Urinary bladder (tissue), 4 donors: ENCODE results near the gene OVCH1. TPM values are rescaled to one million over a fixed set of nuclear protein-coding genes. Genes with fewer than 3 reads are reported as not detected.

Experiments used
- DNase-seq: peaks from one replicate; pipeline ENCODE4 v3.0.0-alpha.2; 2015; ENCODE audit errors: extremely low spot score
- H3K27ac ChIP-seq: one replicate; pipeline ENCODE4 v1.5.1; 2013; ENCODE audit warnings: low read depth, mild to moderate bottlenecking, moderate library complexity
- H3K36me3 ChIP-seq: one replicate; pipeline ENCODE4 v1.6.1; 2013; ENCODE audit warnings: mild to moderate bottlenecking, moderate library complexity; ENCODE audit not compliant: insufficient read depth
- H3K4me1 ChIP-seq: one replicate; pipeline ENCODE4 v1.6.1; 2013; ENCODE audit warnings: mild to moderate bottlenecking, moderate library complexity; ENCODE audit not compliant: insufficient read depth
- H3K4me3 ChIP-seq: one replicate; pipeline ENCODE4 v1.5.1; 2013; ENCODE audit warnings: low read depth, low read length
- WGBS: extraction: QIAGEN DNeasy Blood & Tissue Kit; methylation state at CpG from one replicate; pipeline ENCODE4 v1.1.7; 2013; 5-methylcytosine and 5-hydroxymethylcytosine counted together
- polyA plus RNA-seq: library from polyadenylated mRNA; stranded (reverse); fragments of 200-250 nt; gene quantifications from one replicate; pipeline ENCODE4 v1.2.3, GENCODE V29; 2013
- total RNA-seq: library from RNA; depleted of rRNA; stranded (reverse); fragments of >200 nt; gene quantifications from one replicate; pipeline ENCODE4 v1.2.3, GENCODE V29; 2014
- donor health status: healthy with polysubstance abuse.
- donor health status: healthy.

The OVCH1 gene, protein sequence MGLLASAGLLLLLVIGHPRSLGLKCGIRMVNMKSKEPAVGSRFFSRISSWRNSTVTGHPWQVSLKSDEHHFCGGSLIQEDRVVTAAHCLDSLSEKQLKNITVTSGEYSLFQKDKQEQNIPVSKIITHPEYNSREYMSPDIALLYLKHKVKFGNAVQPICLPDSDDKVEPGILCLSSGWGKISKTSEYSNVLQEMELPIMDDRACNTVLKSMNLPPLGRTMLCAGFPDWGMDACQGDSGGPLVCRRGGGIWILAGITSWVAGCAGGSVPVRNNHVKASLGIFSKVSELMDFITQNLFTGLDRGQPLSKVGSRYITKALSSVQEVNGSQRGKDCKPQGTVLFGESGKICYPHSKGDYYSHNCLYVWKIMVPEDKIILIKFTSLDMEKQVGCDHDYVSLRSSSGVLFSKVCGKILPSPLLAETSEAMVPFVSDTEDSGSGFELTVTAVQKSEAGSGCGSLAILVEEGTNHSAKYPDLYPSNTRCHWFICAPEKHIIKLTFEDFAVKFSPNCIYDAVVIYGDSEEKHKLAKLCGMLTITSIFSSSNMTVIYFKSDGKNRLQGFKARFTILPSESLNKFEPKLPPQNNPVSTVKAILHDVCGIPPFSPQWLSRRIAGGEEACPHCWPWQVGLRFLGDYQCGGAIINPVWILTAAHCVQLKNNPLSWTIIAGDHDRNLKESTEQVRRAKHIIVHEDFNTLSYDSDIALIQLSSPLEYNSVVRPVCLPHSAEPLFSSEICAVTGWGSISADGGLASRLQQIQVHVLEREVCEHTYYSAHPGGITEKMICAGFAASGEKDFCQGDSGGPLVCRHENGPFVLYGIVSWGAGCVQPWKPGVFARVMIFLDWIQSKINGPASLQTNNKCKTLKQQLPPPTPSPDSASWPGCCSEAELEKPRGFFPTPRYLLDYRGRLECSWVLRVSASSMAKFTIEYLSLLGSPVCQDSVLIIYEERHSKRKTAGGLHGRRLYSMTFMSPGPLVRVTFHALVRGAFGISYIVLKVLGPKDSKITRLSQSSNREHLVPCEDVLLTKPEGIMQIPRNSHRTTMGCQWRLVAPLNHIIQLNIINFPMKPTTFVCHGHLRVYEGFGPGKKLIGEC
- total RNA-seq (0.37 TPM), polyA plus RNA-seq (0.05 TPM)

DNA sequence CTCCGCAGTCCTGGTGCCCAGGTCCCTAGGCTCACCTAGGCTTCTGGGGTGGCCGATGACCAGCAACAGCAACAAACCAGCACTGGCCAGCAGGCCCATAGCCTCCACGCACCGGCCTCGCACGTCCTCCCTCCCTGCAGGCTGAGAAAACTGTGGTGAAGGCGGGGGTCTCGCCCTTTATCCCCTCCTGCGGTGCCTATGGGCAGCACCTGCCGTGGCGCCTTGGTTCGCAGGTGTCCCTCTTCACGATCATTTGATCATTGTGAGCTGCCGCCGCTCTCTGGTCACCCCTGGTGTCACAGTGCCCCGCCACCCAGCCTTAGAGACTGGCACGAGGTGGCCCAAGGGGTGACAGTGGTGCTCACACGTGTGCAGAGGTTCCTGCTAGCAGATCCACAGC is at the start of gene OVCH1:
Gene OVCH1, minus strand, starts transcription at position 99 of the 400 bp plus-strand sequence. Its CDS starts 0 bp downstream, at position 99.
- H3K36me3 ChIP-seq = no peaks in the 10 kb centered on the region
- no peak within 1 kb of the TSS for H3K27ac ChIP-seq
- H3K4me3 ChIP-seq = no peak within 1 kb of the TSS
- no peak for DNase-seq
- H3K4me1 ChIP-seq = no peaks in the 10 kb centered on the region
- WGBS = 94% methylated on average over 18 of the region's 18 CpGs

DNA sequence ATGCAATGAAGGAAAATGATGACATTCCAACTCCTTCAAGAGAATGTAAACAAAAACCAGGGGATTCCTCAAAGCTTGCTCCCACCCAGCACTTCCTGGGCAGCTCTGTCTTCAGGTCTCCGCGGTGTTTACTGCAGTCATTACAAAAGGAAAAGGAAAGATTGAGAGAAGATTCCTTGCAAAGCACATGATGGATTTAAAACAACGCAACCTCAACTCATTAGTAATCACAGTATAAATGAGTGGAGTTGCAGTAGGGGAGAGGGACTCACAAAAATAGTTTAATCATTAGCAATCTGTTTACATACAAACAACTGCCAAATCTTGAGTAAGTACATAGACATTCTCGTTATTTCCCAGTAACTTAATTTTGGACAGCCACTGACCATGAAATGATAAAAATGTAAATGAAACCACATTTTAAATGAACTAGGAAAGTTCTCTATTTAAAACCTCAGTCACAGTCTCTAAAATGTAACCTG is 49.7 kb upstream of the OVCH1 start:
- H3K4me1 ChIP-seq = no peaks in the 10 kb centered on the region
- no peak for DNase-seq
- no peaks in the 10 kb centered on the region for H3K36me3 ChIP-seq
- no peak overlapping the region for H3K27ac ChIP-seq
- WGBS = 43% methylated on average over 4 of the region's 4 CpGs
- H3K4me3 ChIP-seq = no peak overlapping the region

DNA sequence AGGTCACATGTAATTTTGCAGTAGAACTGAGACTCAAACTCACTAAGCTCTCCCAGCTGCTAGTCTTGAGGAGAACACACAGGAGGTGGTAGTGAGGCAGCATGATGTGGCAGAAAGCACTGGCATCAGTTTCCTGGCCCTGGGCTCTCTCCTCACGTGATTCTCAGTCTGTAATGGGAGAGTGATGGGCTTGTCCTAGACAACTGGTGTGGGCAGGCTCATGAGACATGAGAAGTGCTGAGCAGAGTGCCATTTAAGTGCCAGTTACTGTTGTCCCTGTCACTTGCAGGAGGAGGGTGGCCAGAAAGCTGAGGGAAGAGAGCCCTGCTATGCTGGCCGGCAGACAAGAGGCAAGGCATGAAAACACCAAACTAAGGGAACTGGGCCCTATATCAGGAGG is 48.5 kb upstream of the OVCH1 start:
- WGBS = 90% methylated on average over 2 of the region's 2 CpGs
- H3K4me3 ChIP-seq = no peak overlapping the region
- H3K36me3 ChIP-seq = no peaks in the 10 kb centered on the region
- H3K27ac ChIP-seq = no peak overlapping the region
- no peak for DNase-seq
- H3K4me1 ChIP-seq = no peaks in the 10 kb centered on the region

DNA sequence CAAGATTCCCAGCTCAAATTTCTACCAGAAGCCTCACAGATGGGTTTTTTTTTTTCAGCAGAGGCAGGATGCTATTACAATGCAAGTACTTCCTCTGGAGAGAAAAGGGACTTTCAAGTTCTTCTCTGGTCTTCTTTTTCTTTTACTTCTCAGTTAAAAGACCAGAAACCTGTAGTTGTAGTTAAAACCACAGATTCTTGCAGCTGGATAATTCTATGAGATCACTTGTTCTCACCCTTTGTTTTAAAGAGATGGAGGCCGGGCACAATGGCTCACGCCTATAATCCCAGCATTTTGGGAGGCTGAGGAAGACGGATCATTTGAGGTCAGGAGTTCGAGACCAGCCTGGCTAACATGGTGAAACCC is 47.6 kb upstream of the OVCH1 start:
- DNase-seq = no peak
- 92% methylated on average over 4 of the region's 4 CpGs for WGBS
- no peak overlapping the region for H3K4me3 ChIP-seq
- H3K4me1 ChIP-seq = no peaks in the 10 kb centered on the region
- H3K36me3 ChIP-seq = no peaks in the 10 kb centered on the region
- H3K27ac ChIP-seq = no peak overlapping the region

DNA sequence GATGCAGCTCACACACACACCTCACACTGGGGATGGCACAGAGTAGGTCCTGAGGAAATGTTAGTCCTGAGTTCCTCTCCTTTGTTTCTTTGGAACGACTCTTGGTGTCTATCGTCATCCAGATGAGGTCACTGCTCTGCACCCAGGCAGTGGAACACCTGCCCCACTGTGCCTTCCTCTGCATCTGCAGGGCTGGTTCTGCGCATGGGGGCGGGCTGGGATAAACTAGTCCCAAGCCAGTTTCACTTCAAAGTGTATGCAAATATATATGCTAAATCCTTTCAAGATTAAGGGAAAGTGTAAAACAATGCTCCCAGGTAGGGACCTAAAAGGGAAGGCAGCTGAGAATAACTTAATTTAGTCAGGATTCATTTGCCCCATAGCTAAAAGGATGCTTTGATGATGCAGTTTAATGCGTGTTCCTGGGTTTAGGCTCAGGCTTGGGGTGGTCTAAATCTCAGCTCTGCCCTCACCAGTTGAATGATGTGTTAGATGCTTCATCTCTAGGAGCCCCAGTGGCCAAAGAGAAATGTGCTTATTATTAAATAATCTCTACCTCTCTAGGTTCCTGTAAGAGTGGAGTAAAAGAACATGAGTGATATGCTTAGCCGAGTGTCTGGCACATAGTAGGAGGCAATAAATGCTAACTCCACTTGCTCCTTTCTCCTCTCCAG is 47.1 kb upstream of the OVCH1 start:
- Histone ChIP-seq H3K27ac (no peak overlapping the region), H3K4me3 (no peak overlapping the region), H3K4me1 (no peaks in the 10 kb centered on the region), H3K36me3 (no peaks in the 10 kb centered on the region)
- 87% methylated on average over 6 of the region's 6 CpGs for WGBS
- DNase-seq = no peak

DNA sequence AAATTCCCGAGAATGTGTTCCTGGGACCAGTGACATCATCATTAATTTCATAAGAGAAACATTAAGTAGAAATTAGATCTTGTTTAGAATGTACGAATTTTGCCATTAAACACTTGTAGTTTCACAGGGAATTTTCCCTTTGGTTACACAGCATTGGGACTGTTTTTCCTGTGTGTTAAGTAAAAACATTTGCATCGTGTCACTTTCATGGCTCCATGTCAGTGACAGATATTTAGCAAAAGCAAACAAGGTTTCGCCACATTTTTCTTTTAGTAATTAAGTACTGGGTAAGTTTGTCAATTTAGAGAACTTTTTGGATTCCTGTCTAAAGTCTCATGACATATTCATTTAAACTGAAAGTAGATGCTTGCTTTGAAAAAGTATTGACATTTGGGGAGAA is 45.5 kb upstream of the OVCH1 start:
- Histone ChIP-seq H3K4me3 (no peak overlapping the region), H3K27ac (no peak overlapping the region), H3K36me3 (no peaks in the 10 kb centered on the region), H3K4me1 (no peaks in the 10 kb centered on the region)
- 51% methylated on average over 4 of the region's 4 CpGs for WGBS
- no peak for DNase-seq

DNA sequence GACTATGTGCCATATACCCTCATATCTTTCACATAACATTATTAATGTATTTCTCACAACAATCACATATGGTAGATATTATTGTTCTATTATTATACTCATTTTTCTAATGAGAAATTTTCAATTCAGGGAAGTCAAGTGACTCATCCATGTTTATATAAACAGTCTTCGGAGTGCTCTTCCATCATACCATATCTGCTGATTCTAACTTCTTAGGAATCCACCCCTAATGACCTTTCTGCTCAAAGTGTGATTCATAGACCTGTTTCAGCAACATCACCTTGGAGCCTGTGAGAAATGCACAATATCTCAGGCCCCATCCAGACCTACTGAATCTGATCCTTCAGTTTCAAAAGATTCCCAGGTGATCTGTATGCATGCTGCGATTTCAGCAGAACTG is 39.8 kb upstream of the OVCH1 start:
- DNase-seq = no peak
- H3K27ac ChIP-seq = no peak overlapping the region
- WGBS = 63% methylated on average over 2 of the region's 2 CpGs
- no peak overlapping the region for H3K4me3 ChIP-seq
- H3K36me3 ChIP-seq = no peaks in the 10 kb centered on the region
- H3K4me1 ChIP-seq = no peaks in the 10 kb centered on the region

DNA sequence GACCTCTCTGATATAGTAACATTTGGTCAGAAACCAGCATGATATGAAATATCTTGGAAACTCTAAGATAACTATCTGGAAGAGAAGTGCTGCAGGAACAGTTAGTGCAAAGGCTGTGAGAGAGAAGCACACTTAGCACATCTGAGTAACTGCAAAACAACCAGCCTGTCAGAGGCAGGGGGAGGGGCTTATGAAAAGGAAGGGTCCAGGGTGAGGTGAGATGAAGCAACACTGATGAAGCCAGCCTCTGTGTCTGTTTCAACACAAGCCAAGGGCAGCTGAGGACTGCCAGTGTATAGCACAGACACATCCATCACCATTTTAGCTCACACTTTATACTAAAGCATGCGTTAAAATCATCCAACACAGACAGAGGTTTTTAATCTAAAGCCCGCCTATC is 37.4 kb upstream of the OVCH1 start:
- Histone ChIP-seq H3K27ac (no peak overlapping the region), H3K36me3 (no peaks in the 10 kb centered on the region), H3K4me3 (no peak overlapping the region), H3K4me1 (no peaks in the 10 kb centered on the region)
- 93% methylated on average over 2 of the region's 2 CpGs for WGBS
- no peak for DNase-seq

DNA sequence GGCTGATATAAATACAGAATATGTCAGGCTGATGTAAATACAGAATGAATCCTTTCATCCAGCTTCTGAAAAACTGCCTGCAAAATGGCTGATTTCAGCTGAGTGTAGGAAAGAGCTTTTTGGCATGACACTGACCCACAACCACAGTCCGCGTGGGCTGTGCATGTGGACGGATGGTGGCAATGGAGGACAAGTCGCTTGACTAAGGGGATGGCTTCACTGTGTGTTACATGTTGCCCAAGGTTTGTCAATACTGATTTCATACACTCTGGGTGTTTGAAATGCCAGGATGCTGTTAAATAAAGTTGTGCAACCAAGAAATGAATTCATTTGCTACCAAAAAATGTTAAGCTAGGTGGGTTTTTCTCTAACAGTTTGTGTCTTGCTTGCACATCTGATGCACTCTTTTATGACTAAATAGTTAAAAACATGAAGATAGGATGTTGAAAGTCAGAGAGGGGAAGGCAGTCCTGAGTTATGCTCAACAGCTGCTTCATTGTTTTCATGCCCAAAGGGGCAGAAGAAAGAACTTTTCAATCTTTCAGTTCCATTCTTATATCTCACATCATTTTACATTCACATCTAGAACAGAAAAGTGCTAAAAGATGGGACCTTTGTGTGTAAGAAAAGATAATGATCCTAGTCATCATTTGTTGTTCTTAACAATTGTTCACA is 36.5 kb upstream of the OVCH1 start:
- no peak overlapping the region for H3K4me3 ChIP-seq
- no peak overlapping the region for H3K27ac ChIP-seq
- H3K4me1 ChIP-seq = no peaks in the 10 kb centered on the region
- WGBS = 72% methylated on average over 4 of the region's 4 CpGs
- DNase-seq = no peak
- no peaks in the 10 kb centered on the region for H3K36me3 ChIP-seq

DNA sequence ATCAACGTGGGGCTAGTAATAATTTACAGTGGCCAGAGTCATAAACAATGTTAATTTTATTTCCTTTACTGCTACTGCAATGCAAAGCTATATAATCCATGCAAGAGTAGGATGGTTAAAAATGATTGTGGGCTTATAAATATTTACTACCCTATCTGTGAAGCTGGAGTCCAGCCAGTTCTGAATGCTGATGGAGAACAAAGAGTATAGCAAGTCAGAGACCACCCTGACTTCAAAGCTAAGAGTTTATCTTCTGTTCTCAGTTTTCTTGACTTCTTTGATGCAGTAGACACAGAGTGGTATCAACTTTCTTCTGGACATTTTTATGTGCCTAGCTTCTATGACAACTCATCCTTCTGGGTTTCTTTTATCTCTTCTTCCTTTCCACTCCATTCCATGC is 34.0 kb upstream of the OVCH1 start:
- no peak for DNase-seq
- WGBS = 28% methylated on average over 1 of the region's 1 CpG
- Histone ChIP-seq H3K4me1 (no peaks in the 10 kb centered on the region), H3K36me3 (no peaks in the 10 kb centered on the region), H3K4me3 (no peak overlapping the region), H3K27ac (no peak overlapping the region)

DNA sequence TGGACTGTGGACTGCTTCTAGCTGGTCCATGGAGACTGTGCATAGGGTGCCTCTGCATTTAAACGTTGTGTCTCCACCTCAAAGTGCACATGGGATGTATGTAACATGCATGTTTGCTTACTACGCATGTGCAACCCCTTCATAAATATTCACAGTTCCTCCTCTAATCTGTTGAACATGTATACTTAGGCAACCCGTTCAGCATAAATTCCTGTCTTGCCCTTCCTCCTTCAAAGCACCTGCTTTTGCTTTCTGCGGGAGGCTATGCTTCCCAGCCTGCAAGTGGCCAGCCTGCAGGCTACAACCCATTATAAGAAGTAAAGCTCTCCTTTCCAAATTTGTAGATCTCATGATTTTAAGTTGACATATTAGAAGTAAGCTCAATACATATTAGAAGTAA is 33.0 kb upstream of the OVCH1 start:
- H3K36me3 ChIP-seq = no peaks in the 10 kb centered on the region
- 95% methylated on average over 4 of the region's 4 CpGs for WGBS
- DNase-seq = no peak
- no peak overlapping the region for H3K27ac ChIP-seq
- H3K4me3 ChIP-seq = no peak overlapping the region
- H3K4me1 ChIP-seq = no peaks in the 10 kb centered on the region

DNA sequence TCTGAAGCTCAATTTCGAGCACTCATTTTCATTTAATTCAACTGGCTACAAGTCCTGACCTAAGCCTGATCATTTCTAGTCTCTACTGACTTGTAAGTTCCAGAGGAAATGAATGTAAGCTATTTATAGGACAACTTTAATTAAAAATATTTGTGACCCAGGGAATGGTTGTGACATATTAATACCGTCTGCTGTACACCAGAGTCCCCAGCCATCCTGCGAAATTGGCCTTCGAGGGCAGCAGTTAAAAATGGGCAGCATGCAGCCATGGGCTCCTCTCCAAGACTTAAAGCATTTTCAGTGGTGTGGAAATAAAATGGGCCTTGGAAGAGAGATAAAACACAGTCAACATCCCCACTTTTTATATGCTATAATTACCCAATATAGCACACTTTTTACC is 30.7 kb upstream of the OVCH1 start:
- 76% methylated on average over 4 of the region's 4 CpGs for whole genome bisulfite sequencing
- DNase-seq = no peak

DNA sequence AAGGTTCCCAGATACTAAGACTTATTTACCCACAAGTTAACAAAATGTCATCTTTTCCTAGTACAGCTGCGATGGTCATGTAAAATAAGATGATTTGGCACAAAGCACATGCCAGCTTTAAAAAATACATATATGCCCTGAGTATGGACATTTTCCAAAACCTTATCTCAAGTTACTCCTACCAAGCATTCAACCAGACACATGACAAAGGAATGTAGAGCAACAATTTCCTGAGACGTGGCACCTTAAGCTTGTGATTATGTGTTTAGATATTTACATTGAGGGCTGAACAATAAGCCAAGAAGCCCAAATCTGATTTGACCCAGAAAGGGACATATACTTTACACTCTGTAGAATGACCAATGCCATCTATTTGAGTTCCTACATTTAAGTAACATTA is 24.5 kb upstream of the OVCH1 start:
- Histone ChIP-seq H3K4me3 (no peak overlapping the region), H3K4me1 (no peaks in the 10 kb centered on the region), H3K36me3 (no peaks in the 10 kb centered on the region), H3K27ac (no peak overlapping the region)
- WGBS = 80% methylated on average over 2 of the region's 2 CpGs
- no peak for DNase-seq

More for the DNA sequence above, 30.7 kb upstream of the OVCH1 start:
- H3K4me3 ChIP-seq = no peak overlapping the region
- no peak overlapping the region for H3K27ac ChIP-seq
- H3K4me1 ChIP-seq = no peaks in the 10 kb centered on the region
- H3K36me3 ChIP-seq = no peaks in the 10 kb centered on the region
